KMS-11 (cell line): ENCODE results near the gene EDAR.

Source experiments
- H2AFZ ChIP-seq: fragments of 200-600 bp; sonication (generic); 2 replicates; pipeline ENCODE4 v1.6.1; 2016; ENCODE audit warnings: antibody characterized with exemption, mixed run types, low read depth
- H3K27ac ChIP-seq: fragments of 200-600 bp; sonication (generic); 2 replicates; pipeline ENCODE4 v1.6.1; 2016; ENCODE audit warnings: mild to moderate bottlenecking, mixed run types
- H3K27me3 ChIP-seq: fragments of 200-600 bp; sonication (generic); 2 replicates; pipeline ENCODE4 v1.6.1; 2017; ENCODE audit warnings: mild to moderate bottlenecking, low read depth, mixed run types, moderate library complexity; ENCODE audit not compliant: insufficient read depth
- H3K36me3 ChIP-seq: fragments of 200-600 bp; sonication (generic); 2 replicates; pipeline ENCODE4 v1.6.1; 2017; ENCODE audit warnings: mild to moderate bottlenecking, mixed run types; ENCODE audit not compliant: insufficient read depth
- H3K4me1 ChIP-seq: fragments of 200-600 bp; sonication (generic); 2 replicates; pipeline ENCODE4 v1.6.1; 2016; ENCODE audit warnings: mild to moderate bottlenecking, low read depth, mixed run types; ENCODE audit not compliant: poor library complexity, severe bottlenecking
- H3K4me2 ChIP-seq: fragments of 200-600 bp; sonication (generic); 2 replicates; pipeline ENCODE4 v1.7.0; 2016; ENCODE audit warnings: mild to moderate bottlenecking, mixed run types
- H3K4me3 ChIP-seq: fragments of 200-600 bp; sonication (generic); IDR thresholded peaks from 2 replicates; pipeline ENCODE4 v1.6.1; 2017; ENCODE audit warnings: low read depth, low read length, mixed read lengths; ENCODE audit not compliant: insufficient read depth
- H3K79me2 ChIP-seq: fragments of 200-600 bp; sonication (generic); 2 replicates; pipeline ENCODE4 v1.6.1; 2016; ENCODE audit warnings: low read depth, mixed run types; ENCODE audit not compliant: insufficient read depth
- H3K9ac ChIP-seq: fragments of 200-600 bp; sonication (generic); 2 replicates; pipeline ENCODE4 v1.6.1; 2016; ENCODE audit warnings: mild to moderate bottlenecking, mixed run types
- H4K20me1 ChIP-seq: fragments of 200-600 bp; sonication (generic); 2 replicates; pipeline ENCODE4 v1.6.1; 2016; ENCODE audit warnings: mild to moderate bottlenecking, mixed run types; ENCODE audit not compliant: insufficient read depth
- TF ChIP-seq, protein P1 (sequence below): fragments of 200-600 bp; sonication (generic); conservative IDR thresholded peaks from 2 replicates; pipeline ENCODE4 v1.6.1; 2017; ENCODE audit warnings: low read depth, mild to moderate bottlenecking, antibody characterized with exemption, low read length, moderate library complexity, mixed read lengths

Gene EDAR

DNA sequence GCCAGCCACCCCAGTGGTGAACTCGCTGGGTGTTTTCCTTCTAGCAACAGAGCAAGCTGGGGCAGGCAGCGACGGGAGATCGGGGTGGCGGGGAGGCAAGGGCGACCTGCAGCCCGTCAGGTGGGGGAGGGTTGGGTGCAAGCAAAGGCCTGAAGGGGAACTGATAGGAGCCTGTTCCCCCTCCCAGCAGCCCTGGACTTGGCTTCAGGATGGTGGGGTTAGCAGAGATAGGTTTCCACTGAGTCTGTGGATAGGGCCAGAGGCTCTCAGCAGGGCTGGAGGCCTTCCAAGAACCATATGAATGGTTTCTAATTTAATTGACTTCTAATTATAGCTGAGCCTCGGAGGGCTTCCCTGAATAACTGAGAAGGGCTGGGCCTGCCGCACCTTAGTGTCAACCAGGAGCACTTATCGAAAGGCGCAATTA lies 55.3 kb downstream of the EDAR start:
- no peak overlapping the region for H3K4me2 ChIP-seq
- H3K79me2 ChIP-seq, result no peaks in the 10 kb centered on the region
- H3K4me3 ChIP-seq, result no peak overlapping the region
- H3K27me3 ChIP-seq, result no peaks in the 10 kb centered on the region
- H4K20me1 ChIP-seq, result no peaks in the 10 kb centered on the region
- no peak overlapping the region for H3K9ac ChIP-seq
- no peak overlapping the region for H3K27ac ChIP-seq
- no peak overlapping the region for H2AFZ ChIP-seq
- no peaks in the 10 kb centered on the region for H3K4me1 ChIP-seq
- H3K36me3 ChIP-seq, result no peaks in the 10 kb centered on the region
- TF ChIP-seq, protein P1, sequence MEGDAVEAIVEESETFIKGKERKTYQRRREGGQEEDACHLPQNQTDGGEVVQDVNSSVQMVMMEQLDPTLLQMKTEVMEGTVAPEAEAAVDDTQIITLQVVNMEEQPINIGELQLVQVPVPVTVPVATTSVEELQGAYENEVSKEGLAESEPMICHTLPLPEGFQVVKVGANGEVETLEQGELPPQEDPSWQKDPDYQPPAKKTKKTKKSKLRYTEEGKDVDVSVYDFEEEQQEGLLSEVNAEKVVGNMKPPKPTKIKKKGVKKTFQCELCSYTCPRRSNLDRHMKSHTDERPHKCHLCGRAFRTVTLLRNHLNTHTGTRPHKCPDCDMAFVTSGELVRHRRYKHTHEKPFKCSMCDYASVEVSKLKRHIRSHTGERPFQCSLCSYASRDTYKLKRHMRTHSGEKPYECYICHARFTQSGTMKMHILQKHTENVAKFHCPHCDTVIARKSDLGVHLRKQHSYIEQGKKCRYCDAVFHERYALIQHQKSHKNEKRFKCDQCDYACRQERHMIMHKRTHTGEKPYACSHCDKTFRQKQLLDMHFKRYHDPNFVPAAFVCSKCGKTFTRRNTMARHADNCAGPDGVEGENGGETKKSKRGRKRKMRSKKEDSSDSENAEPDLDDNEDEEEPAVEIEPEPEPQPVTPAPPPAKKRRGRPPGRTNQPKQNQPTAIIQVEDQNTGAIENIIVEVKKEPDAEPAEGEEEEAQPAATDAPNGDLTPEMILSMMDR, result no peak

DNA sequence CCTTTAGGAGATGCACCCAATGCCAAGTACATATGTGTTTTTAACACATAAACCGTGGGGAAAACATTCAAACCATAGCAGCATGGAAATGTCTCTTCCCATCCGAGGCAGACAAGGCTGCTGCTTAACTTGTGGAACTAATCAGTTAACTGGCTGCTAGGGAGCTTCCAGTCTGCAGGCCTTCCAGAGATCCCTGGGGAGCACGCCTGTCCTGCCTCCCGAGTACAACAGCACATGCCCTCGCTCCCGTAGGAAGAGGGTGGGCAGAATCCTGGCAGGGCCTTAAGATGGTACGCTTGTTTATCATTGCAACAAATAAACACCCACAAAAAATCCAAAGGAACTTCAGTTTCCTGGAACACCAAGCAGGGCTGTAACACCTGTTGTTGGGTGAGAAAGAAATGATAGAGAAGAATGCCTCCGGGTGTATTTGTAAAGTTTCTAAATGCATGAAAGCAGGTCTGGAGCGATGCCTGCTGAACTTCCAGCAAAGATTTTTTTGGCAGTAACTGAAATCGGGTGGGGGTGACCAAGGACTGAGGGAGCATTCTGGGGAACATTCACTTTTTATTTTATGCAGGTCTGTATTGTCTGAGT lies 56.2 kb downstream of the EDAR start:
- TF ChIP-seq, protein P1, result no peak
- Histone ChIP-seq H2AFZ (no peak overlapping the region), H3K36me3 (no peaks in the 10 kb centered on the region), H3K4me2 (no peak overlapping the region), H3K27ac (no peak overlapping the region), H3K4me3 (no peak overlapping the region), H3K27me3 (no peaks in the 10 kb centered on the region), H3K79me2 (no peaks in the 10 kb centered on the region), H3K9ac (no peak overlapping the region), H3K4me1 (no peaks in the 10 kb centered on the region), H4K20me1 (no peaks in the 10 kb centered on the region)

DNA sequence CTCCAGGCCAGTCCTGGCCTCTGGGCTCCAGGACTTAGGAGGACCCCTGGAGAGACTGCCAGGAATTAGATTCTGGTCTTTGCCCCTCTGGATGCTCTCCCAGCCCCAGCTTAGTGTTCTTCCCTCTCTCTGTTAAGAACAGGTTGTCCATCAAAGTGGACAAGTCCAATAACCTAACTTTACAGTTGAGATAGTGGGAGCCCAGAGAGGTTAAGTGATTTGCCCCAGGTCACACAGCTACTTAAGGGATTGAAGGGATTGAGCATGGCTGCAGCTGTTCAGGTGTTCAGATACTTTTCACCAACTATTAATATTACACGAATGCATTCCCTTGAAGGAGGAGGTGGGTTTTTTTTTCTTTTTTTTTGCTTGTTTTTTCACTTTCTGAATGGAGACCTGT lies 57.6 kb downstream of the EDAR start:
- no peaks in the 10 kb centered on the region for H3K4me1 ChIP-seq
- H3K9ac ChIP-seq, result no peak overlapping the region
- no peaks in the 10 kb centered on the region for H3K79me2 ChIP-seq
- no peak overlapping the region for H2AFZ ChIP-seq
- no peak overlapping the region for H3K27ac ChIP-seq
- no peaks in the 10 kb centered on the region for H3K36me3 ChIP-seq
- H4K20me1 ChIP-seq, result no peaks in the 10 kb centered on the region
- no peak overlapping the region for H3K4me3 ChIP-seq
- no peaks in the 10 kb centered on the region for H3K27me3 ChIP-seq
- no peak overlapping the region for H3K4me2 ChIP-seq
- TF ChIP-seq, protein P1, result no peak

DNA sequence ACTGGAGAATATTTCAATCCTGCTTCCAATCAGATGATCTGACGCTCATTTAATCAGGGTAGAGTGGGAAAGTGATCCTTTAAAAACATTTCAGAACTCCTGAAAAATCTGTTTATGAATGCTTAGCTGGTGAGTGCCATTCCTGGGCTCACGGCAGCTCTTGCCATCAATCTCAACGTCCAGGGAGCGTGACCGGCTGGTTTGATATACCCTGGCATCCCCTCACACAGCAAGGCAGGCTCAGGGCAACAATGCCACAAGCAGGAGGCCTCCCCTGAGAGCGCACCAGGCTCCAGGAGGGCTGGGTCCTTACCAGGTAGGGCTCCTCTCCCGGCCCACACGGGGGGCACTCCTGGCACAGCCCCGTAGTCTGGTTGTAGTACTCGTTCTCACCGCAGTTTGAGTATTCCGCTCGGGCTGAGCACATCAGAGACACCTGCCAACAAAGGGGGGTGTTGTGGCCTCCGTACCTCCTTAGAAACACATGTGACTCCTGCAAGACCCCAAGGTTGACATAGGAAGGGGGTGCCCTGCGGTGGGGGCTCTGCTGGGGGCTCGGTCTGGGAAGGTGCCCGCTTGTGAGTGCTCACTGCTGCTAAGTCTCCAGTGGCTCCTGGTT lies 59.1 kb downstream of the EDAR start:
- Histone ChIP-seq H4K20me1 (no peaks in the 10 kb centered on the region), H3K36me3 (no peaks in the 10 kb centered on the region), H3K79me2 (no peaks in the 10 kb centered on the region), H3K27ac (no peak overlapping the region), H3K27me3 (no peaks in the 10 kb centered on the region), H3K9ac (no peak overlapping the region), H3K4me2 (no peak overlapping the region), H2AFZ (no peak overlapping the region), H3K4me1 (no peaks in the 10 kb centered on the region), H3K4me3 (no peak overlapping the region)
- TF ChIP-seq, protein P1, result no peak
